Mucosa of gallbladder (tissue), 1 donor: ENCODE results near the gene TNS1. TPM values are rescaled to one million over a fixed set of nuclear protein-coding genes. Genes with fewer than 3 reads are reported as not detected.
"Not testable (repeated sequence)": the region's sequence is repeated elsewhere in the genome, so short reads cannot be mapped to it uniquely, and the experiment has no call there.

Source experiments
- DNase-seq: peaks from one replicate; pipeline ENCODE4 v3.0.0-alpha.2; 2020; ENCODE audit warnings: low spot score
- total RNA-seq: library from RNA; stranded (reverse); gene quantifications from one replicate; pipeline ENCODE4 v1.2.1, GENCODE V29; 2021
- donor health status: DM: no; HTN: no; CAD: no.

TNS1 gene
- total RNA-seq, 1 donor from 2014 or later, result 469 TPM

- DNase-seq, result peak; percentile 49
Observed at GRCh38 chr2:217816396-217816869, 186.4 kb downstream of the TNS1 start.

GRCh38 chr2:217813828-217814227 is 189.0 kb downstream of the TNS1 start:
- no peak for DNase-seq

GRCh38 chr2:217812170-217812569 is 190.6 kb downstream of the TNS1 start:
- no peak for DNase-seq

GRCh38 chr2:217810260-217810659 is 192.5 kb downstream of the TNS1 start:
- no peak for DNase-seq

GRCh38 chr2:217809736-217810135 is 193.1 kb downstream of the TNS1 start:
- DNase-seq, result no peak

- not testable (repeated sequence) for DNase-seq
Observed at GRCh38 chr2:217808967-217809366, 193.8 kb downstream of the TNS1 start.

- DNase-seq, result no peak
Observed at GRCh38 chr2:217808326-217808725, 194.5 kb downstream of the TNS1 start.

GRCh38 chr2:217807753-217808152 is 195.0 kb downstream of the TNS1 start:
- DNase-seq, result no peak

- DNase-seq, result no peak
Observed at GRCh38 chr2:217807025-217807424, 195.8 kb downstream of the TNS1 start.

- no peak for DNase-seq
Observed at GRCh38 chr2:217806482-217806765, 196.4 kb downstream of the TNS1 start.

- DNase-seq, result no peak
Observed at GRCh38 chr2:217805668-217806481, 196.9 kb downstream of the TNS1 start.

- no peak for DNase-seq
Observed at GRCh38 chr2:217804791-217805667, 197.8 kb downstream of the TNS1 start.

- no peak for DNase-seq
Observed at GRCh38 chr2:217804338-217804737, 198.5 kb downstream of the TNS1 start.

GRCh38 chr2:217803653-217803960 is 199.2 kb downstream of the TNS1 start:
- DNase-seq, result no peak

GRCh38 chr2:217802876-217803652 is 199.7 kb downstream of the TNS1 start:
- no peak for DNase-seq

- DNase-seq, result no peak
Observed at GRCh38 chr2:217802266-217802665, 200.5 kb downstream of the TNS1 start.

GRCh38 chr2:217801711-217802110 is 201.1 kb downstream of the TNS1 start:
- DNase-seq, result no peak

- DNase-seq, result no peak
Observed at GRCh38 chr2:217801115-217801531, 201.7 kb downstream of the TNS1 start.

GRCh38 chr2:217800433-217801114 is 202.2 kb downstream of the TNS1 start:
- no peak for DNase-seq

GRCh38 chr2:217799563-217800432 is 203.0 kb downstream of the TNS1 start:
- DNase-seq, result no peak
